Common myeloid progenitor, CD34-positive (primary cell): ENCODE results near the gene WDR81.
"Not testable (repeated sequence)": the region's sequence is repeated elsewhere in the genome, so short reads cannot be mapped to it uniquely, and the experiment has no call there.

ENCODE experiments used
- CTCF ChIA-PET: fragments of 350-600 bp; sonication (Branson Sonifier 250); formaldehyde crosslinking; loops from one replicate; lab custom pipeline; 2021; ENCODE audit warnings: antibody characterized with exemption; lab: Charles Lee
- POLR2A ChIA-PET: fragments of 350-600 bp; sonication (Branson Sonifier 250); formaldehyde crosslinking; loops from one replicate; lab custom pipeline; 2021; ENCODE audit warnings: antibody characterized with exemption; lab: Charles Lee
- DNase-seq, 3 donors: peaks; one replicate each; pipeline versions ENCODE4 v3.0.0 to v3.0.0-alpha.2; 2013
- H3K27ac ChIP-seq, 2 experiments: 1 replicate in 1 of 2; 2 replicates in 1 of 2; pipeline ENCODE4 v1.7.0; 2013; ENCODE audit warnings: inconsistent platforms in 2 of 2, low read length in 2 of 2, mild to moderate bottlenecking in 2 of 2, low read depth in 1 of 2, moderate library complexity in 1 of 2; ENCODE audit not compliant: severe bottlenecking in 2 of 2, insufficient read depth in 1 of 2, poor library complexity in 1 of 2
- H3K27me3 ChIP-seq, 5 experiments: replicated peaks in 2 of 5; 1 replicate in 3 of 5; 2 replicates in 2 of 5; pipeline versions ENCODE4 v1.6.1 to v1.7.0; 2013; ENCODE audit warnings: low read length in 4 of 5, mild to moderate bottlenecking in 2 of 5, moderate library complexity in 2 of 5, inconsistent platforms in 1 of 5; ENCODE audit not compliant: insufficient read depth in 5 of 5, control insufficient read depth in 4 of 5
- H3K36me3 ChIP-seq, 4 experiments: 1 replicate in 2 of 4; 2 replicates in 2 of 4; pipeline versions ENCODE4 v1.6.1 to v1.7.0; 2013; ENCODE audit warnings: low read length in 3 of 4, control low read depth in 1 of 4, mild to moderate bottlenecking in 1 of 4; ENCODE audit not compliant: control insufficient read depth in 4 of 4, insufficient read depth in 4 of 4
- H3K4me1 ChIP-seq, 4 experiments: 1 replicate in 3 of 4; 2 replicates in 1 of 4; pipeline versions ENCODE4 v1.6.1 to v1.7.1; 2013; ENCODE audit warnings: low read length in 3 of 4, mild to moderate bottlenecking in 3 of 4, control low read depth in 1 of 4, inconsistent platforms in 1 of 4, moderate library complexity in 1 of 4; ENCODE audit not compliant: control insufficient read depth in 4 of 4, insufficient read depth in 4 of 4; ENCODE audit errors: control extremely low read depth in 1 of 4
- H3K4me3 ChIP-seq, 7 experiments: 1 replicate in 4 of 7; 2 replicates in 3 of 7; pipeline versions ENCODE4 v1.5.1 to v1.7.0; 2013; ENCODE audit warnings: mild to moderate bottlenecking in 7 of 7, low read length in 6 of 7, moderate library complexity in 6 of 7, inconsistent platforms in 2 of 7, low read depth in 2 of 7, control low read depth in 1 of 7; ENCODE audit not compliant: insufficient read depth in 4 of 7, control insufficient read depth in 1 of 7; ENCODE audit errors: extremely low read depth in 1 of 7
- H3K9me3 ChIP-seq, 5 experiments: 1 replicate in 4 of 5; 2 replicates in 1 of 5; pipeline versions ENCODE4 v1.6.1 to v1.7.1; 2013; ENCODE audit warnings: low read length in 4 of 5, mild to moderate bottlenecking in 2 of 5, inconsistent platforms in 1 of 5, low read depth in 1 of 5, moderate library complexity in 1 of 5; ENCODE audit not compliant: control insufficient read depth in 4 of 5, insufficient read depth in 2 of 5; ENCODE audit errors: control extremely low read depth in 1 of 5
- WGBS: methylation state at CpG from one replicate; pipeline ENCODE4 v1.1.5; 2013; ENCODE audit not compliant: insufficient coverage; 5-methylcytosine and 5-hydroxymethylcytosine counted together

The WDR81 gene

DNA sequence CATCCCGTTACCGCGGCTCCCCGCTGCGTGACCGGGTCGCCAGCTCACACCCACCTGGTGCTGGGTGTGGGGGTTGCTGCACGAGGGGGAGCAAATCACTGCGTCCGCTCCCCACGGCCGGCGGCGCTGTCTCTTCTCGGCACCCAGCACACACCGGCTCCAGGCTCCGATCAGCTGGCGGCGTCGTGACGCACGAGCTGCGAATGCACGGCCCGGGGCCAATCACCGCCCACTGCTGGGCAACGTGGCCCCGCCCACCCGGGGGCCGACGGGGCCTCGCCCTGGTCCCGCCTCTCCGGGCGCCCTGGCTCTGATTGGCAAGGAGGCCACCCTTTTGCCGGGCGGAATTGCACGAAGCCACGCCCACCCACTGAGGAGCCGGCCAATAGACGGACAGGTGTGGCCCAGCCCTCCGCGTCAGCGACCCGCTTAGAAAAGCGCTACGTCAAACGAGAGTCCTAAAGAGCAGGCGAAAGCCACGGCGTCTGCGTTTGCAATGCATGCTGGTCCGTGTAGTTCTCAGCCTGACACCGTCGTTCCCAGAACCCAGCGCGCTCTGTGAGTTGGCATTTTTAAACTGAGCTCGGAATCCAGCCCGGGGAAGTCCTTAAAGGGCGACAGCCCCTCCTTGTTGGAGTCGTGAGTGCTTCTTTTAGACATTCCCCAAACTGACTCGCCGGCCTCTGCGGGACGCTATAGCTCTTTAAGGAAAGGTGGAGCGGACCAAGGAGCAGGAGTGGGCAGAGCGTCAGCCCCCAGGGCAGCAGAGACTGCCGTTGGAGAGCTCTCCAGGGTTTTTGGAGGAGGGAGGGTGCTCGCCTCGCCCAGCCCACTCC lies 8.2 kb upstream of the WDR81 start:
- Histone ChIP-seq H3K27me3 (no peaks in the 10 kb centered on the region), H3K36me3 (no peaks in the 10 kb centered on the region), H3K9me3 (no peaks in the 10 kb centered on the region), H3K27ac (peak overlapping the region; percentile 98 to 99), H3K4me3 (peak overlapping the region; percentile 72 to 95 (median 80)), H3K4me1 (peaks cover 0 to 54% (median 45%) of the 10 kb centered on the region in 4 experiments)
- CTCF ChIA-PET, result interaction anchor here (0.6 to 8.7 kb wide), 15 partner anchors 11 to 105 kb away, joined by 3 to 231 read pairs (median 3); no protein-coding TSS in a partner anchor
- 0% methylated on average over 50 of the region's 70 CpGs for WGBS
- POLR2A ChIA-PET, result interaction anchor here (0.9 to 2.1 kb wide), 8 partner anchors 9 to 113 kb away, joined by 3 to 15 read pairs (median 4); partner anchors contain the start of genes RILP and SMYD4
- DNase-seq, result peak; percentile 100

DNA sequence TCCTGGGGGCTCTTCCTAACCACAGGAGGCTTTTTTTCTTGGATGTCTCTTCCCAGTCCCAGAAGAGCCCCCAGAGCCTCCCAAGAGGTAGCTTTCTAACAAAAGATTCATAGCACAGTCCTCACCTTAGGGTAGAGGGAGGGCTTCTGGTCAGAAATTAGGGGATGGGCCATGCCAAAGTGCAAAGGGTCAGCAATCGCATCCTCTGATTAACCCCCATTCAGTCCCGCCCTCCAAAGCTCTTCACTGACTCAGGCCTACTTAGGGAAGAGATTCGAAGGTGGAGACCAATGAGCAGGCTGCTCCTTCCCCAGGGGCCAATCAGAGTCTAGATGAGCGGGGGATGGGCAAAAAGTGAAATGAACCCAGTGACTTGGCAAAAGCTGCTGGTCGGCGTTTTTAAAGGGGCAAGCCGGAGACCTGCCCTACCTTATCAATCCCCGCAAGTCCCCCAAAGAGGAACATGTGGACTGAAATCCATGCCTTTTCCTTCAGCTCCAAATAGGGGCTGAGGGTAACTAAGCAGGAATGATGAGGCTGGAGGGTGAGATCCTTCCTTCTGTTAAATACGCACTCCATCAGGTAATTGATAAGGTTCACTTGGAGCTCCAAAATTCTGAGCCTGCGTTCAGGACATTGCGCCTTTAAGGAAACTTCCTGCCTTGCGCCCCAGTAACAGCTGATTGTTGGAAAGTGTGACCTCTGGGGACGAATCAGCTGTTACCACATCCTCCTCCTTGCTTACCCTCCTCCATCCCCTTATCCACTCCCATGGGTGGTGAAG lies 7.4 kb upstream of the WDR81 start:
- ChIA-PET POLR2A (interaction anchor here (0.6 to 2.1 kb wide), 9 partner anchors 10 to 154 kb away, joined by 3 to 15 read pairs (median 4); partner anchors contain the start of genes RILP and SMYD4), CTCF (interaction anchor here (0.8 to 8.7 kb wide), 15 partner anchors 10 to 683 kb away, joined by 3 to 231 read pairs (median 3); no protein-coding TSS in a partner anchor)
- H3K4me3 ChIP-seq, result peak overlapping the region; percentile 72 to 95 (median 80)
- WGBS, result 0% methylated on average over 9 of the region's 13 CpGs
- H3K9me3 ChIP-seq, result no peaks in the 10 kb centered on the region
- no peaks in the 10 kb centered on the region for H3K36me3 ChIP-seq
- H3K4me1 ChIP-seq, result peaks cover 0 to 58% (median 50%) of the 10 kb centered on the region in 4 experiments
- H3K27me3 ChIP-seq, result no peaks in the 10 kb centered on the region
- peak; percentile 97 to 99 (median 98) for DNase-seq
- H3K27ac ChIP-seq, result peak overlapping the region; percentile 98 to 99

DNA sequence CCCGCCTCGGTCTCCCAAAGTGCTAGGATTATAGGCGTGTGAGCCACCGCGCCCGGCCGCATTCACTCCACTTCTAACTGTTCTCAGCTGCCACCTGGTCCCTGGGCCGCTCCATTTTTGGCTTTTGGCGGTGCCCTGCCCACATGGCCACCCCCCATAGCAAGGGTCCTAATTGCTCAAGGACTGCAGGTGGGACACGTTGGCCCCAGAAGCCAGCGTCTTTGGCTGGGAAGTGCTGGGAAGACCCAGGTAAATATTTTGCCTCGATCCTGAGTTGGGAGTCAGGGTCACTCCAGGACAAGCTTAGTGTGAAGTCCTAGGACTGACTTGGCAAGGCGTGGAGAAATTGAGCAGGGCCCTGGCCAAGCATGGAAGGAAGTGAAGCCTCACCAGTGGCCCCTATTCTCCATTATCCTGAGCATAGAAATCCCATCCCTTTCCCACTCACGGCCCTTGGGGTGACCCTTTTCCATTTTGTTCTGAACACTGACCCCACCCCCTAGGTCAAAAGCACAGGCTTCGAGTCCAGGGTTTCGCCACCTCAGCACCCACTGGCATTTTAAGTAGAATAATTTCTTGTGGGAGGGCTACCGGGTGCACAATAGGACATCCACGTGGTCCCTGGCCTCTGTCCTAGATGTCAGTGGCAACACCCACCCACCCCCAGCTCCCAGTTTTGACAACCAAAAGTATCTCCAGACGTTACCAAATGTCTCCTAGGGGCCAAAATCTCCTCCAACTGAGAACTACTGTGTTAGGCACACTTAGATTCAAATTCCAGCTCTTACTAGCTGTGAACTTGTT lies 5.9 kb upstream of the WDR81 start:
- no peak for DNase-seq
- Histone ChIP-seq H3K27me3 (no peaks in the 10 kb centered on the region), H3K4me1 (peaks cover 0 to 67% (median 58%) of the 10 kb centered on the region in 4 experiments), H3K9me3 (no peaks in the 10 kb centered on the region), H3K36me3 (no peaks in the 10 kb centered on the region), H3K27ac (peak overlapping the region in 1 of 2 experiments; percentile 99), H3K4me3 (no peak overlapping the region)
- 97% methylated on average over 16 of the region's 19 CpGs for WGBS
- ChIA-PET CTCF (interaction anchor here (1.0 to 8.7 kb wide), 6 partner anchors 18 to 79 kb away, joined by 3 to 231 read pairs (median 4); partner anchors contain the start of gene SERPINF1), POLR2A (interaction anchor here (0.6 kb wide), 1 partner anchor 81 kb away, joined by 3 read pairs; no protein-coding TSS in a partner anchor)

DNA sequence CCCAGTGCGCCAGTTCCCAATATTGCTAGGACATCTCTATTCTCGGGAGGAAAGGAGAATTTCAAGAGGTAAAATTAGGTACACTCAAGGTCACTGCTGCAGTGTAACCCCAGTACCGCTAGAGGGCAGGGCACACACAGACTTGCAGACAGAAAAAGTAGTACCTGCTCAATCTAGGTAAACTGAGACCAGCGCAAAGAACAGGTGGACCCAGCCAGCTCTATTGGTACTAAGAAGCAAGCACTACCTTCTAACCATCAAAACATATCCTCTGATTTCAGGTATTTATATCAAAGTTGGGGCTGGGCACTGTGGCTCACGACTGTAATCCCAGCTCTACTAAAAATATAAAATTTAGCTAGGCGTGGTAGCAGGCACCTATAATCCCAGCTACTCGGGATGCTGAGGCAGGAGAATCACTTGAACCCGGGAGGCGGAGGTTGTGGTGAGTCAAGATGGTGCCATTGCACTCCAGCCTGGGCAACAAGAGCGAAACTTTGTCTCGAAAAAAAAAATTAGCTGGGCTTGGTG lies 3.6 kb upstream of the WDR81 start:
- peak; percentile 53 to 72 (median 67) for DNase-seq

DNA sequence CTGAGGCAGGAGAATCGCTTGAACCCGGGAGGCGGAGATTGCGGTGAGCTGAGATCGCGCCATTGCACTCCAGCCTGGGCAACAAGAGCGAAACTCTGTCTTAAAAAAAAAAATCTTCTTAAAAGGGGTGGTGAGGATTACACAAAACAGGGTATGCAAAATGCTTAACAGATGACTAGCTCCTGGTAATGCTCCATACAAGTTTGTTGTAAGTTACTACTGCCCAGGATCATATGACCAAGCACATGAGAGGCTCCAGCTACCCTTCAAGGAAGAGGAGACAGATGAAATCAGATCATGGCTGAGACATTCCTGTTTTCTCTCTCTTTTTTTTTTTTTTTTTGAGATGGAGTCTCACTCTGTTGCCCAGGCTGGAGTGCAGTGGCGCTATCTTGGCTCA lies 2.5 kb upstream of the WDR81 start:
- DNase-seq, H3K27me3 ChIP-seq, H3K27ac ChIP-seq, H3K9me3 ChIP-seq, H3K4me3 ChIP-seq: not testable (repeated sequence)
- H3K36me3 ChIP-seq, result peaks cover 0 to 12% (median 6%) of the 10 kb centered on the region in 4 experiments
- ChIA-PET CTCF (interaction anchor here (0.8 to 8.7 kb wide), 15 partner anchors 9 to 143 kb away, joined by 3 to 231 read pairs (median 5); partner anchors contain the start of gene RILP), POLR2A (interaction anchor here (0.6 to 1.6 kb wide), 2 partner anchors 38 to 62 kb away, joined by 3 to 6 read pairs; no protein-coding TSS in a partner anchor)
- 100% methylated on average over 1 of the region's 8 CpGs for WGBS
- H3K4me1 ChIP-seq, result peaks cover 0 to 63% (median 57%) of the 10 kb centered on the region in 4 experiments

More for the DNA sequence above, 3.6 kb upstream of the WDR81 start:
- Histone ChIP-seq H3K27ac (no peak overlapping the region), H3K36me3 (peaks cover 0 to 2% (median under 1%) of the 10 kb centered on the region in 4 experiments), H3K4me1 (peaks cover 0 to 67% (median 59%) of the 10 kb centered on the region in 4 experiments), H3K4me3 (peak overlapping the region in 2 of 7 experiments; percentile 10 to 36), H3K9me3 (no peaks in the 10 kb centered on the region), H3K27me3 (no peaks in the 10 kb centered on the region)
- CTCF ChIA-PET, result interaction anchor here (0.7 to 8.7 kb wide), 13 partner anchors 11 to 89 kb away, joined by 3 to 231 read pairs (median 5); no protein-coding TSS in a partner anchor
- 42% methylated on average over 10 of the region's 11 CpGs for WGBS
- POLR2A ChIA-PET, result interaction anchor here (1.6 kb wide), 1 partner anchor 63 kb away, joined by 6 read pairs; no protein-coding TSS in a partner anchor
